HepG2 (cell line): ENCODE results near the gene CAPN7. TPM values are rescaled to one million over a fixed set of nuclear protein-coding genes. Genes with fewer than 3 reads are reported as not detected.
"Not testable (repeated sequence)": the region's sequence is repeated elsewhere in the genome, so short reads cannot be mapped to it uniquely, and the experiment has no call there.

Experiments used
- ATAC-seq: fragments of 200-7000 bp; cut with Tn5 transposase; 3 replicates; pipeline ENCODE4 v1.9.1; 2020; ENCODE audit warnings: mild to moderate bottlenecking, moderate library complexity
- BruUV-seq: library from RNA; stranded (reverse); fragments of 400-500 nt; replicated peaks from 2 replicates; lab custom pipeline; 2021; lab: Mats Ljungman, UMichigan
- CTCF ChIA-PET: fragments of 300-600 bp; formaldehyde crosslinking; extraction: SDS; loops from one replicate; lab custom pipeline; 2021; ENCODE audit warnings: low total read pairs, inconsistent platforms, low intra/inter-chr PET ratio; lab: Yijun Ruan, JAX
- POLR2A ChIA-PET: fragments of 350-600 bp; sonication (Branson Sonifier 250); formaldehyde crosslinking; loops from one replicate; lab custom pipeline; 2020; ENCODE audit warnings: antibody characterized with exemption, inconsistent platforms; lab: Yijun Ruan, JAX
- DNase-seq: peaks from one replicate; pipeline ENCODE4 v3.0.0-alpha.2; 2015; ENCODE audit warnings: low spot score
- FAIRE-seq: peaks from 3 replicates; lab custom pipeline; 2011; peaks lifted over from hg19 to GRCh38; lab: Jason Lieb, UNC
- H2AFZ ChIP-seq: one replicate; pipeline ENCODE4 v1.6.1; 2011; ENCODE audit warnings: low read length, inconsistent platforms
- H3K27ac ChIP-seq: fragments of 300-600 bp; 3 replicates; pipeline ENCODE4 v1.8.0; 2011; ENCODE audit warnings: mixed run types, mild to moderate bottlenecking, mixed read lengths, low read length, inconsistent platforms; ENCODE audit not compliant: insufficient read depth; ENCODE audit errors: extremely low read length
- H3K27me3 ChIP-seq, 2 experiments: fragments of 200-600 bp in 1 of 2; 2 replicates in 1 of 2; 3 replicates in 1 of 2; pipeline versions ENCODE4 v1.6.0 to v1.8.0; 2011; ENCODE audit warnings: low read length in 2 of 2, mild to moderate bottlenecking in 2 of 2, moderate library complexity in 2 of 2, inconsistent platforms in 1 of 2; ENCODE audit not compliant: insufficient read depth in 2 of 2, control insufficient read depth in 1 of 2
- H3K36me3 ChIP-seq, 2 experiments: fragments of 200-600 bp in 1 of 2; replicated peaks in 1 of 2; 2 replicates in 1 of 2; 3 replicates in 1 of 2; pipeline versions ENCODE4 v1.5.1 to v1.8.0; 2011; ENCODE audit warnings: low read length in 2 of 2, inconsistent platforms in 1 of 2; ENCODE audit not compliant: insufficient read depth in 2 of 2, control insufficient read depth in 1 of 2
- H3K4me1 ChIP-seq: 2 replicates; pipeline ENCODE4 v1.5.1; 2012; ENCODE audit warnings: low read length, inconsistent platforms; ENCODE audit not compliant: insufficient read depth
- H3K4me2 ChIP-seq: 2 replicates; pipeline ENCODE4 v1.6.0; 2011; ENCODE audit warnings: low read depth, low read length, inconsistent platforms
- H3K4me3 ChIP-seq, 3 experiments: fragments of 200-600 bp in 1 of 3; sonication (generic), shearing (Covaris generic) in 1 of 3; replicated peaks in 1 of 3; 2 replicates each; pipeline ENCODE4 v1.5.1; 2011 to 2016; ENCODE audit warnings: low read length in 3 of 3, inconsistent platforms in 2 of 3, low read depth in 2 of 3, mild to moderate bottlenecking in 2 of 3, control low read depth in 1 of 3, mixed read lengths in 1 of 3; ENCODE audit not compliant: insufficient read depth in 1 of 3
- H3K79me2 ChIP-seq: one replicate; pipeline ENCODE4 v1.6.1; 2011; ENCODE audit warnings: low read length, inconsistent platforms; ENCODE audit not compliant: insufficient read depth
- H3K9ac ChIP-seq: 2 replicates; pipeline ENCODE4 v1.6.0; 2011; ENCODE audit warnings: mild to moderate bottlenecking, low read depth, low read length, inconsistent platforms; ENCODE audit not compliant: insufficient read depth
- H3K9me3 ChIP-seq: 2 replicates; pipeline ENCODE4 v1.5.1; 2012; ENCODE audit warnings: mild to moderate bottlenecking, low read length
- H4K20me1 ChIP-seq: 2 replicates; pipeline ENCODE4 v1.6.0; 2011; ENCODE audit warnings: inconsistent platforms, mild to moderate bottlenecking, low read length, moderate library complexity; ENCODE audit not compliant: insufficient read depth
- ELF3 ChIP-seq: IDR thresholded peaks from 2 replicates; pipeline ENCODE4 v1.6.1; 2016; ENCODE audit warnings: missing genetic modification reagents, missing compliant biosample characterization
- MXD4 ChIP-seq: IDR thresholded peaks from 2 replicates; pipeline ENCODE4 v1.6.1; 2016; ENCODE audit warnings: mild to moderate bottlenecking, missing biosample characterization, missing genetic modification reagents
- ZKSCAN1 ChIP-seq: fragments of 150-350 bp; IDR thresholded peaks from 2 replicates; pipeline ENCODE4 v1.6.1; 2014; ENCODE audit warnings: low read length
- ZNF841 ChIP-seq: sonication (generic); formaldehyde crosslinking; IDR thresholded peaks from 2 replicates; pipeline ENCODE4 v1.8.1; 2023; ENCODE audit warnings: missing genetic modification reagents, borderline replicate concordance
- WGBS: methylation state at CpG from one replicate; pipeline ENCODE4 v1.1.6; 2017; ENCODE audit warnings: low lambda C conversion rate; 5-methylcytosine and 5-hydroxymethylcytosine counted together
- in situ Hi-C: cut with HindIII; loops from 2 replicates; pipeline ENCODE4 v1.10.0; 2017; ENCODE audit warnings: low pct_unique_long_range_greater_than_20kb; ENCODE audit not compliant: extremely low pct_ligation_motif_present
- intact Hi-C: fragments of 100-400 bp; cut with micrococcal nuclease; formaldehyde crosslinking; loops from one replicate; pipeline ENCODE4 v1.10.0; 2022; ENCODE audit not compliant: unreplicated experiment
- polyA plus RNA-seq, 8 experiments: library from polyadenylated mRNA; depleted of rRNA in 3 of 8; stranded (reverse) in 7 of 8; unstranded in 1 of 8; fragments of >200 nt; fragmentation: Illumina TruSeq in 4 of 8; extraction: Trizol in 4 of 8; gene quantifications; 2 replicates each; pipeline versions ENCODE4 v1.2.1 to v1.2.3, GENCODE V29; 2011 to 2016; ENCODE audit warnings: low read depth in 4 of 8, missing spikeins in 1 of 8, mixed read lengths in 1 of 8; ENCODE audit not compliant: insufficient read depth in 1 of 8
- total RNA-seq, 5 experiments: library from RNA; depleted of rRNA; stranded (reverse); fragments of >200 nt; fragmentation: Illumina TruSeq; extraction: Trizol; gene quantifications; 2 replicates each; pipeline ENCODE4 v1.2.3, GENCODE V29; 2016; ENCODE audit warnings: low read depth in 1 of 5
- TF ChIP-seq, protein P1 (sequence below): IDR thresholded peaks from 2 replicates; pipeline ENCODE4 v1.6.1; 2016; ENCODE audit warnings: low read depth, missing genetic modification reagents, missing compliant biosample characterization
- TF ChIP-seq, protein P2 (sequence below): sonication (generic); formaldehyde crosslinking; IDR thresholded peaks from 2 replicates; pipeline ENCODE4 v1.4.0; 2020; ENCODE audit warnings: mild to moderate bottlenecking, missing genetic modification reagents

CAPN7 gene
- total and polyA plus RNA-seq, 2 of the 13 experiments (the other 11 are each of a cell fraction or from before 2014, with no cell fraction given): 16.7 to 36.8 TPM

DNA sequence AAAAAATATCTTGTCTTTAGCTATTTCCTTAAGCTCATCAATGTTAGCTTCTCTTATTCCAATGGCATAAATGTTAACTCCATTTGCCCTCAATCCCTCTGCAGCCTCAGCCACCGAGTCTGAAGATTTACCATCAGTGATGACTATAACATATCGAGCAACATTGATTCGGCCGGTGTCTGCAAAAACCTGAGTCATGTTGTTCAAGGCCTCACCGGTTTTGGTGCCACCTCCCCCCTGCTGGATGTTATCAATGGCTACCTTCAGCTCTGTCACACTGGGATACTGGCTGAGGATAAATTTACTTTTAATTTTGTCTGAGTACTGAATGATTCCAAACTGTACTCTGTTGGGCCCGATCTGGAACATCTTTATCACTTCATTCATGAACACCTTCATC is 41.0 kb upstream of the CAPN7 start (continued):
- TF ChIP-seq, protein P1, sequence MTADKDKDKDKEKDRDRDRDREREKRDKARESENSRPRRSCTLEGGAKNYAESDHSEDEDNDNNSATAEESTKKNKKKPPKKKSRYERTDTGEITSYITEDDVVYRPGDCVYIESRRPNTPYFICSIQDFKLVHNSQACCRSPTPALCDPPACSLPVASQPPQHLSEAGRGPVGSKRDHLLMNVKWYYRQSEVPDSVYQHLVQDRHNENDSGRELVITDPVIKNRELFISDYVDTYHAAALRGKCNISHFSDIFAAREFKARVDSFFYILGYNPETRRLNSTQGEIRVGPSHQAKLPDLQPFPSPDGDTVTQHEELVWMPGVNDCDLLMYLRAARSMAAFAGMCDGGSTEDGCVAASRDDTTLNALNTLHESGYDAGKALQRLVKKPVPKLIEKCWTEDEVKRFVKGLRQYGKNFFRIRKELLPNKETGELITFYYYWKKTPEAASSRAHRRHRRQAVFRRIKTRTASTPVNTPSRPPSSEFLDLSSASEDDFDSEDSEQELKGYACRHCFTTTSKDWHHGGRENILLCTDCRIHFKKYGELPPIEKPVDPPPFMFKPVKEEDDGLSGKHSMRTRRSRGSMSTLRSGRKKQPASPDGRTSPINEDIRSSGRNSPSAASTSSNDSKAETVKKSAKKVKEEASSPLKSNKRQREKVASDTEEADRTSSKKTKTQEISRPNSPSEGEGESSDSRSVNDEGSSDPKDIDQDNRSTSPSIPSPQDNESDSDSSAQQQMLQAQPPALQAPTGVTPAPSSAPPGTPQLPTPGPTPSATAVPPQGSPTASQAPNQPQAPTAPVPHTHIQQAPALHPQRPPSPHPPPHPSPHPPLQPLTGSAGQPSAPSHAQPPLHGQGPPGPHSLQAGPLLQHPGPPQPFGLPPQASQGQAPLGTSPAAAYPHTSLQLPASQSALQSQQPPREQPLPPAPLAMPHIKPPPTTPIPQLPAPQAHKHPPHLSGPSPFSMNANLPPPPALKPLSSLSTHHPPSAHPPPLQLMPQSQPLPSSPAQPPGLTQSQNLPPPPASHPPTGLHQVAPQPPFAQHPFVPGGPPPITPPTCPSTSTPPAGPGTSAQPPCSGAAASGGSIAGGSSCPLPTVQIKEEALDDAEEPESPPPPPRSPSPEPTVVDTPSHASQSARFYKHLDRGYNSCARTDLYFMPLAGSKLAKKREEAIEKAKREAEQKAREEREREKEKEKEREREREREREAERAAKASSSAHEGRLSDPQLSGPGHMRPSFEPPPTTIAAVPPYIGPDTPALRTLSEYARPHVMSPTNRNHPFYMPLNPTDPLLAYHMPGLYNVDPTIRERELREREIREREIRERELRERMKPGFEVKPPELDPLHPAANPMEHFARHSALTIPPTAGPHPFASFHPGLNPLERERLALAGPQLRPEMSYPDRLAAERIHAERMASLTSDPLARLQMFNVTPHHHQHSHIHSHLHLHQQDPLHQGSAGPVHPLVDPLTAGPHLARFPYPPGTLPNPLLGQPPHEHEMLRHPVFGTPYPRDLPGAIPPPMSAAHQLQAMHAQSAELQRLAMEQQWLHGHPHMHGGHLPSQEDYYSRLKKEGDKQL (CRISPR knock-in tag): no peak
- TF ChIP-seq ELF3 (CRISPR knock-in tag) (no peak), MXD4 (no peak), ZKSCAN1 (no peak), ZNF841 (CRISPR knock-in tag) (no peak)
- TF ChIP-seq, protein P2, sequence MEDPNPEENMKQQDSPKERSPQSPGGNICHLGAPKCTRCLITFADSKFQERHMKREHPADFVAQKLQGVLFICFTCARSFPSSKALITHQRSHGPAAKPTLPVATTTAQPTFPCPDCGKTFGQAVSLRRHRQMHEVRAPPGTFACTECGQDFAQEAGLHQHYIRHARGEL (CRISPR knock-in tag): no peak

DNA sequence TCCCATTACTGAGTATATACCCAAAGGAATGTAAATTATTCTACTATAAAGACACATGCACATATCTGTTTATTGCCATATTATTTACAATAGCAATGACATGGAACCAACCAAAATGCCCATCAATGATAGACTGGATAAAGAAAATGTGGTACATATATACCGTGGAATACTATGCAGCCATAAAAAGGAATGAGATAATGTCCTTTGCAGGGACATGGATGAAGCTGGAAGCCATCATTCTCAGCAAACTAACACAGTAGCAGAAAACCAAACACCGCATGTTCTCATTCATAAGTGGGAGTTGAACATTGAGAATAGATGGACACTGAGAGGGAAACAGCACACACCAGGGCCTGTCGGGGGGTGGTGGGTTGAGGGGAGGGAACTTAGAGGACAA is 39.7 kb upstream of the CAPN7 start:
- H3K36me3 ChIP-seq, CTCF ChIA-PET, H3K9ac ChIP-seq, H3K4me2 ChIP-seq, ATAC-seq, H3K79me2 ChIP-seq, DNase-seq, H3K9me3 ChIP-seq, H4K20me1 ChIP-seq, H3K27me3 ChIP-seq, in situ Hi-C loops, H2AFZ ChIP-seq, FAIRE-seq, H3K4me3 ChIP-seq, intact Hi-C loops, POLR2A ChIA-PET, BruUV-seq, H3K27ac ChIP-seq: not testable (repeated sequence)
- peaks cover 25% of the 10 kb centered on the region for H3K4me1 ChIP-seq
- WGBS: 98% methylated on average over 3 of the region's 3 CpGs
